ENCODE results near the gene LILRA5. TPM values are rescaled to one million over a fixed set of nuclear protein-coding genes. Genes with fewer than 3 reads are reported as not detected.

Gene LILRA5
- total RNA-seq, 2 donors from 2014 or later: 1.2 TPM; not detected in 1

DNA sequence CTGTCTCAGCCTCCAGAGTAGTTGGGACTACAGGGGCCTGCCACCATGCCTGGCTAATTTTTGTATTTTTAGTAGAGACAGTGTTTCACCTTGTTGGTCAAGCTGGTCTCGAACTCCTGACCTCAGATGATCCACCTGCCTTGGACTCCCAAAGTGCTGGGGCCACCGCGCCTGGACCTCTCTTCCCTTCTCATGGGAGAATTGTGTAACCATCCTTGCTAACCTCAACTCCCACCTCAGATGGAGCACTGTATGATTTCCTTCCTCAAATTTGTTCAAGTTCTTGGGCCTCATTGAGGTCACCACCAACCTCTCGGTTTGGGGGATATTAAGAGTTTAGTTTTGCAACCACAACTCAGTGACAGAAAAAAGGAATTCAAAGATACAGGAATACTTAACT lies 10.7 kb downstream of the LILRA5 start:
- no peaks in the 10 kb centered on the region for H3K4me1 ChIP-seq (replicated peaks)
- 79% methylated on average over 4 of the region's 4 CpGs for WGBS
- DNase-seq (ENCODE audit: low spot score): no peak
- intact Hi-C loops (cut with DNase I): no loop called here
- H3K27me3 ChIP-seq (replicated peaks; ENCODE audit: insufficient read depth): no peaks in the 10 kb centered on the region
- no peak overlapping the region for H3K27ac ChIP-seq
- no peaks in the 10 kb centered on the region for H3K36me3 ChIP-seq
- H3K9me3 ChIP-seq: no peaks in the 10 kb centered on the region
- H3K4me3 ChIP-seq: no peak overlapping the region
- no peak for TF ChIP-seq POLR2A (IDR thresholded peaks at IDR 0.05)
- no peak for TF ChIP-seq CTCF (IDR thresholded peaks at IDR 0.05)
- no peak for TF ChIP-seq POLR2AphosphoS5 (IDR thresholded peaks at IDR 0.05)

GRCh38 chr19:54299515-54299914 lies 13.5 kb downstream of the LILRA5 start:
- no peak overlapping the region for H3K4me3 ChIP-seq
- H3K9me3 ChIP-seq: no peaks in the 10 kb centered on the region
- no peaks in the 10 kb centered on the region for H3K4me1 ChIP-seq (replicated peaks)
- DNase-seq (ENCODE audit: low spot score): no peak
- intact Hi-C loops (cut with DNase I): no loop called here
- H3K36me3 ChIP-seq: no peaks in the 10 kb centered on the region
- no peaks in the 10 kb centered on the region for H3K27me3 ChIP-seq (replicated peaks; ENCODE audit: insufficient read depth)
- H3K27ac ChIP-seq: no peak overlapping the region
- WGBS: 80% methylated on average over 5 of the region's 5 CpGs
- TF ChIP-seq POLR2A (IDR thresholded peaks at IDR 0.05) (no peak), POLR2AphosphoS5 (IDR thresholded peaks at IDR 0.05) (no peak), CTCF (IDR thresholded peaks at IDR 0.05) (no peak)

DNA sequence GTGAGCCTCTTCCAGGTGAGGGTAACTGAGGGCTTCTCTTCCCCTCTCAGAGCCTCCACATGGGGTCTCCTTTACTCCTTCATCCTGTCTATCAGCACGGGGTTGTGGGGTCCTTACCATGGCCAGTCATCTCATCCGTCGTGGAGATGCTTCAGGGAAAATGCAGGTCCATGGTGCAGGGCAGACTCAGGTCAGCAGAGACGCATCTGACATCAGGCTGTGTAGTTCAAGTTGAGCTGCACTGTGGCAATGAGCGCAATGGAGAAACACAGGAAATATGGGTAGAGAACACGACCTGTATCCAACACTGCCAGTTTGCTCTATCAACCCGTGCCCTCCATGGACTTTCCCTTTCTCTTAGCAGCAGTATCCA lies 13.9 kb downstream of the LILRA5 start:
- Histone ChIP-seq H3K27ac (no peak overlapping the region), H3K27me3 (replicated peaks; ENCODE audit: insufficient read depth) (no peaks in the 10 kb centered on the region), H3K4me1 (replicated peaks) (no peaks in the 10 kb centered on the region), H3K9me3 (no peaks in the 10 kb centered on the region), H3K36me3 (no peaks in the 10 kb centered on the region), H3K4me3 (no peak overlapping the region)
- DNase-seq (ENCODE audit: low spot score): no peak
- WGBS: 60% methylated on average over 7 of the region's 7 CpGs
- no peak for TF ChIP-seq POLR2AphosphoS5 (IDR thresholded peaks at IDR 0.05)
- no peak for TF ChIP-seq CTCF (IDR thresholded peaks at IDR 0.05)
- TF ChIP-seq POLR2A (IDR thresholded peaks at IDR 0.05): no peak
- intact Hi-C loops (cut with DNase I): no loop called here

DNA sequence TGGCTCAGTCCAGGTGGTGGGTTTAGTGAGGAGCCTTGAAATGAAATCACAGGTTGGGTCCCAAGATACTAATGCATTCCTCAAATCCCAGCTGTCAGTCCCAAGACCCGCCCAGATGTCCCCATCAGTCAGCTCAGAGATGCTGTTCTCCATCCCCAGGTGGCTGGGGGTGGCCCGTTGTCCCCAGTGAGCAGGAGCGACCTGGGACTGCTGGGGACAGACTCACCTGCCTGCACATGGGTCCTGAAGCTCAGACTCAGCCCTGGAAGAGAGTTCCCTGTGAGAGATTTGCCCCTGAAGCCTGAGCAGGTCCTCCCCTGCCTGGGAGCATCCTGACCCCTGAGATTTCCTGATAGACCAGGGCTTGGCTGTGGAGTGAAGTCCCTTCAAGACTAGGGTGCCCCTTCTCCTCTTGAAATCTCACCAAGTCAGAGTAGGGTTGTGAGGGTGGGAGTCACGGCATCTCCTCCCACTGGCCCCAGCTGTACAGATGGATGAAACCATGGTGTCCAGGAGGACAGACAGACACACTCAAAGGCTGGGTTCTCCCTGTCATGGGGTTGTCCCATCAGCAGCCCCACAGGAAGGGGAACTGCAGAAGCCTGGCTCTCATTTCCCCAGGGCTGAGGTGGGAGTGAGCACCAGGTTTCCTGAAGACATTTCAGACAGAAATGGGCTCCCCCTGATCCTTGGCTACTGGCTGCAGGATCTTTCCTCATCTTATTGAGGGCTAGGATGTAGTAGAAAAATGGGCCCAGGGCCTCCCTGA lies 14.4 kb downstream of the LILRA5 start:
- WGBS: 63% methylated on average over 3 of the region's 4 CpGs
- TF ChIP-seq CTCF (IDR thresholded peaks at IDR 0.05): no peak
- no peak for TF ChIP-seq POLR2AphosphoS5 (IDR thresholded peaks at IDR 0.05)
- TF ChIP-seq POLR2A (IDR thresholded peaks at IDR 0.05): no peak
- intact Hi-C loops (cut with DNase I): no loop called here

DNA sequence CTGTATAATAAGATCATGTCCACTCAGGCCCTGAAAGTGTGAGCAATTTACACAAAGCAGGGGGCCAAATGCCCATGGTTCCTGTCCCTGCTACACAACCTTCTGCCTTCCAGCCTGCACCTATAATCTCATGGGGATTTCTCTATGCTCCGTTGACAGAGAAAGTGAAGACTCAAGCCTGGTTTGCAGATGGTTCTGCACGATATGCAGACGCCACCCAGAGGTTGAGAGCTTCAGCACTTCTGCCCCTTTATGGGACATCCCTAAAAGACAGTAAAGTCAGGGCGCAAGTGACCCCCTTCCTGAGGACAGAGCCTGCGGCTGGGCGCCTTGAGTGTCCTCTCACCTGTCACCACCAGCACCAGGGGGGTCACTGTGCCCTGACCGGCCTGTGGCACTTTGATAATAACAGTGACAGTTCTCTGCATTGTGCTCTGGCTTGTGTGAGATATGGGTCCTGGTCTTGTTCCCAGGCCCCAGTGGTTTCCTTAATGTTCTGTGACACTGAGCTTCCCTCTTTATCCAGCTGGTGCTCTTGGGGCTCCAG lies 15.1 kb downstream of the LILRA5 start:
- no peak for DNase-seq (ENCODE audit: low spot score)
- no peak for TF ChIP-seq POLR2A (IDR thresholded peaks at IDR 0.05)
- no peak for TF ChIP-seq POLR2AphosphoS5 (IDR thresholded peaks at IDR 0.05)
- no peak for TF ChIP-seq CTCF (IDR thresholded peaks at IDR 0.05)
- H3K27me3 ChIP-seq (replicated peaks; ENCODE audit: insufficient read depth): no peaks in the 10 kb centered on the region
- WGBS: 36% methylated on average over 7 of the region's 7 CpGs
- H3K4me1 ChIP-seq (replicated peaks): no peaks in the 10 kb centered on the region
- no peaks in the 10 kb centered on the region for H3K36me3 ChIP-seq
- H3K27ac ChIP-seq: no peak overlapping the region
- H3K4me3 ChIP-seq: no peak overlapping the region
- intact Hi-C loops (cut with DNase I): no loop called here
- no peaks in the 10 kb centered on the region for H3K9me3 ChIP-seq

More for the DNA sequence above, 14.4 kb downstream of the LILRA5 start:
- Histone ChIP-seq H3K9me3 (no peaks in the 10 kb centered on the region), H3K36me3 (no peaks in the 10 kb centered on the region), H3K27ac (no peak overlapping the region), H3K27me3 (replicated peaks; ENCODE audit: insufficient read depth) (no peaks in the 10 kb centered on the region), H3K4me1 (replicated peaks) (no peaks in the 10 kb centered on the region), H3K4me3 (no peak overlapping the region)
- DNase-seq (ENCODE audit: low spot score): no peak
